Immature natural killer cell (primary cell): Measurements from ENCODE around the gene SORCS1. TPM values are rescaled to one million over a fixed set of nuclear protein-coding genes. Genes with fewer than 3 reads are reported as not detected.

Experiments
- DNase-seq, 3 donors: peaks; one replicate each; pipeline ENCODE4 v3.0.0; 2022; ENCODE audit warnings: mixed read lengths in 1 of 3
- H3K27ac Mint-ChIP-seq, 6 donors: one replicate each; pipeline ENCODE4 v1.8.0; 2020; ENCODE audit warnings: mixed read lengths in 6 of 6, mild to moderate bottlenecking in 5 of 6, inconsistent platforms in 4 of 6, moderate library complexity in 3 of 6
- H3K27me3 Mint-ChIP-seq, 3 donors: one replicate each; pipeline ENCODE4 v1.8.0; 2020 to 2021; ENCODE audit warnings: low read depth in 3 of 3, mild to moderate bottlenecking in 3 of 3, mixed read lengths in 3 of 3, moderate library complexity in 3 of 3, inconsistent platforms in 1 of 3
- H3K36me3 Mint-ChIP-seq, 3 donors: one replicate each; pipeline ENCODE4 v1.8.0; 2020; ENCODE audit warnings: mixed read lengths in 3 of 3, inconsistent platforms in 2 of 3, mild to moderate bottlenecking in 2 of 3
- H3K4me1 Mint-ChIP-seq, 2 donors: one replicate each; pipeline ENCODE4 v1.8.0; 2020; ENCODE audit warnings: inconsistent platforms in 2 of 2, mild to moderate bottlenecking in 2 of 2, mixed read lengths in 2 of 2, moderate library complexity in 1 of 2
- H3K4me3 Mint-ChIP-seq, 5 donors: one replicate each; pipeline ENCODE4 v1.8.0; 2020; ENCODE audit warnings: mild to moderate bottlenecking in 5 of 5, mixed read lengths in 5 of 5, inconsistent platforms in 3 of 5, moderate library complexity in 3 of 5
- H3K9me3 Mint-ChIP-seq, 6 donors: one replicate each; pipeline ENCODE4 v1.8.0; 2020; ENCODE audit warnings: mild to moderate bottlenecking in 6 of 6, mixed read lengths in 6 of 6, inconsistent platforms in 4 of 6, moderate library complexity in 3 of 6
- polyA plus RNA-seq, 3 donors: library from polyadenylated mRNA; unstranded; fragments of 300-500 nt; fragmentation: Illumina TruSeq; gene quantifications; one replicate each; pipeline ENCODE4 v1.2.3, GENCODE V29; 2021

SORCS1 gene
- polyA plus RNA-seq, 3 donors from 2014 or later: not detected

DNA sequence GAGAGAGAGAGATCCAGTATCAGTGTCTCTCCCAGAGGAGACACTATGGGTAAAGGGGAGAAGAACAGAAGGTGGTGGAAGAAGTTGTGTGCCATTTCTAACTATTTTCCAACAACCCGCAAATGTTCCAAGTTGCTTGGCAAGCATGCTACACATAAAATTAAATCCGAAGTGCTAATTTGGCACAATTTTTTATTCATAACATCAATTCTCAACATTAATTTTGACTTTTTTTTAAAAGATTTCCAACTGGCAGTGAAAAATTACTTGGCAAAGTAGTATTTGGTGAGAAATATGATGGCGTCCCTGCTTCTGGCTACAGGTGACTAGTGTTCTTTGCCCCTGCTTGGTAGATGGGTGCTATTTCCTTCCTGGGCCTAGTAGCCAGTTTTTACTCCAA, 622.0 kb downstream of the SORCS1 start:
- Mint-ChIP-seq H3K4me3 (no peak overlapping the region), H3K4me1 (no peaks in the 10 kb centered on the region), H3K27ac (no peak overlapping the region), H3K9me3 (peaks cover 0 to 16% (median 4%) of the 10 kb centered on the region in 6 donors), H3K27me3 (peaks cover 0 to 1% (median 0%) of the 10 kb centered on the region in 3 donors), H3K36me3 (peaks cover 0 to 5% (median 0%) of the 10 kb centered on the region in 3 donors)
- DNase-seq: no peak

DNA sequence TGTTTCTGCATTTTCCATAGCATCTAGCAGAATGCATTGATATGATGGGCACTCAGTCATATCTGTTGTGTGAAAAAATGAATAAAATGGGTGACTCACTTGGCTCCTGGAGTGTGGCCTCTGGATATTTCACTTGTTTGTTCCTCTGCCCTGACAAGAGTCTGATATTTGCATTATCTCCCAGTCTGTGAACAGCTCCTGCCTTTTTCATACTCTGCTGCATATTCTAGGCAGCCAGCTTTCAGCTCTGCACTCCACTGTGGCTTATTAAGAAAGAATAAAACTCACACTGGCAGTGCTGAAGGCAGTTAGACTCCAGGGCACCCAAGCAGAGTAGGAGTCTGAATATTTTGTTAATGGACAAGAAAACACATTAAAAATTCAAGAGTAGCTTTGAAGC, 623.9 kb downstream of the SORCS1 start:
- no peak for DNase-seq
- Mint-ChIP-seq H3K9me3 (peaks cover 0 to 12% (median 2%) of the 10 kb centered on the region in 6 donors), H3K27ac (no peak overlapping the region), H3K36me3 (no peaks in the 10 kb centered on the region), H3K27me3 (no peaks in the 10 kb centered on the region), H3K4me1 (no peaks in the 10 kb centered on the region), H3K4me3 (no peak overlapping the region)

DNA sequence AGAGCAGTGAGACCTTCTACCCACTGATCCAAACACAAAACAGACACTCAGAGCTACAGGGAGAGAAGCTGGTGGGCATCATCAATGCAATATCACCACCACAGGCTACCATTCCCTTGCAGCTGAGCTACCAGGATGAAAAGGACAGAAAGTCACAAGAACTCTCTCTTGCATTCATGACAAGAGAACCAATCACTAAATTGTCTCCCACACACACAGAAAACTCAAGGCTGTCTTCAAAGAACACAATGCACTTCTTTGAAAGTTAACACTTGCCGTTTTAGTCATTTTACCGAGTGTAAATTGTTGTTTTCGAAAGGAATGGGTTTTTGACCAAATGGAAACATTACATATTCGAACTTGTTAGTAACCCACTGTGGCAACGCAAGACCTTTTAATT, 626.6 kb downstream of the SORCS1 start:
- H3K36me3 Mint-ChIP-seq: no peaks in the 10 kb centered on the region
- H3K27me3 Mint-ChIP-seq: no peaks in the 10 kb centered on the region
- no peak for DNase-seq
- no peaks in the 10 kb centered on the region for H3K4me1 Mint-ChIP-seq
- no peak overlapping the region for H3K27ac Mint-ChIP-seq
- H3K4me3 Mint-ChIP-seq: no peak overlapping the region
- H3K9me3 Mint-ChIP-seq: peaks cover 0 to 13% (median 2%) of the 10 kb centered on the region in 6 donors

DNA sequence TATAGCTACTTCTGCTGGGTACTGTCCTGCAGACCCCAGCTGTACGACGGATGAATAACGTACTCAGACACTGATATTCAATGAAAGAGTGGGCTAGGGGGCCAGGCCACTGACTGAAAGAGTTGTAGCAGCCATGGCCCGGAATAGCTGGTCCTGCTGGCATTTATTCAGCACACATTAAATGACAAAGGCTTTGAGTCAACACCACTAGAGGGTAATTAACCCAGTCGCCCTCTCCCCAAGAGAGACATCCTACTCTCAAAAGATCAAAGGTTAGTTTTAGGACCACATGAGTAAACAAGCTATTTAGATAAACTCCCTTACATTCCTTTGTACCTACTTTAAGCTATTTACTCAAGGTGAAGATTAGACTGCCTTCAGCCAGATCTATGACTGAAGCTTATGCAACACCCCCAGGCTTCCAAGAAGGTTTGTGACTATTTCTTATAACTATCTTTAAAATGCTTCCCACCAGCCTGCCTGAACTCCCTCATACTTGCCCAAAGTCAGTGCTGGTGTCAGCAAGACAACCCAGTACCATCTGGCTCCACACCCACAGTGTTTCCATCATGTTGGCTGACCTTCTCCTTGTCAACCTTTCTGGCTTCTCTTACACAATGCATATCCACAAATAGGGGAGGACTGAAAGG, 629.1 kb downstream of the SORCS1 start:
- Mint-ChIP-seq H3K4me1 (no peaks in the 10 kb centered on the region), H3K27me3 (no peaks in the 10 kb centered on the region), H3K27ac (no peak overlapping the region), H3K36me3 (no peaks in the 10 kb centered on the region), H3K4me3 (no peak overlapping the region), H3K9me3 (peaks cover 0 to 4% (median 3%) of the 10 kb centered on the region in 6 donors)
- no peak for DNase-seq

DNA sequence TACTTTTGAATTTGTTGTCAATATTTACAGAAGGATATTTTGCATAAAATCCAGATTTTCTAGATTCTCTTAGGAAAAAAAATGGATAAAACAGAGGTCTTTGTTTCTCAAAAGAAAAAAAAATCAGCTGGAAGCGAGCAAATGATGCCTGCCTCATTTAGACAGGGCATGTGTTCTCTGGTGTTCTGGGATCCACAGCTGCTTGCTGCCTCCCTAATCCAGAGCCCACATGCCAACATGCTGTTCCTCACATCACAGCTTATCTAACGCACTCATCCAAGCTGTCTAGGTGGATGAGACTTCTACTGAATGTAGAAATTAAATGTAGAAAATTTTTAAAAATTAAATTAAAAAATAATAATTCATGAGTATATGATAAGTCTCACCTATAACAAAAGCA, 630.1 kb downstream of the SORCS1 start:
- Mint-ChIP-seq H3K4me3 (no peak overlapping the region), H3K36me3 (no peaks in the 10 kb centered on the region), H3K9me3 (peaks cover 0 to 4% (median 2%) of the 10 kb centered on the region in 6 donors), H3K27ac (no peak overlapping the region), H3K27me3 (no peaks in the 10 kb centered on the region), H3K4me1 (no peaks in the 10 kb centered on the region)
- DNase-seq: no peak

DNA sequence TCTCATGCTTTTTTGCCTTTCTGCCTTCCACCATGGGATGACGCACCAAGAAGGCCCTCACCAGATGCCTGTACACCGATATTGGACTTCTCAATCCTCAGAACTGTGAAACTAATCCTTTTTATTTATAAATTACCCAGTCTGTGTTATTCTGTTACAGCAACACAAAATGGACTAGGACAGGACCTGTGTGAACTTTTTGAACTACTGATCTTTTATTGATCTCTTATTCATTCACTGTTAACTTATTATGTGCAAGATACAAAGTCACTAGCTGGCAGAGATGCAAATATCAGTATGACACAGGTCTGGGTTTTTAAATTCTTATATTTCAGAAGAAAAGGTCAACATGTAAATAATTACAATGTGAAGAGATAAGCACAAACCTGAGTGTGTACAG, 635.8 kb downstream of the SORCS1 start:
- H3K4me1 Mint-ChIP-seq: no peaks in the 10 kb centered on the region

DNA sequence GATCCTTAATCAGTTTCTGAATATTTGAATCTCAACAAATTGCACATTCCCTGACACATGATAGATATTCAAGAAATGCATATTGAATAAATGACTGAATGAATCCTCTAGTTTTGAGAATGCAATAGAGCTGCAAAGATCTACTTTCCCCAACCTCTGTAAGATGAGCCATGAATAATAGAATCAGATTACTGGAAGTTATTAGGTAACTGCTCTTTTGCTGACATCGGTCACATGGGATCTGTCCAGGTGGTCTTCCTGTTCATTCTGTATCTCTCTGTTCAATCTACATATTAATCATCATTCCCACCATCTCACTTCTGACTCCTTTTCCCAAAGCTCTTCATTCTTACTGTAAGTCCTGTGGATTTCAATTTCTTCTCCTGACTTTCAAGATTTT, 638.7 kb downstream of the SORCS1 start:
- no peaks in the 10 kb centered on the region for H3K4me1 Mint-ChIP-seq
- H3K4me3 Mint-ChIP-seq: no peak overlapping the region
- no peak overlapping the region for H3K27ac Mint-ChIP-seq
- H3K27me3 Mint-ChIP-seq: peaks cover 0 to 3% (median 1%) of the 10 kb centered on the region in 3 donors
- peaks cover 0 to 12% (median 6%) of the 10 kb centered on the region in 6 donors for H3K9me3 Mint-ChIP-seq
- H3K36me3 Mint-ChIP-seq: no peaks in the 10 kb centered on the region
- DNase-seq: no peak

More for the DNA sequence above, 635.8 kb downstream of the SORCS1 start:
- peaks cover 0 to 3% (median under 1%) of the 10 kb centered on the region in 3 donors for H3K27me3 Mint-ChIP-seq
- H3K4me3 Mint-ChIP-seq: no peak overlapping the region
- H3K36me3 Mint-ChIP-seq: no peaks in the 10 kb centered on the region
- no peak for DNase-seq
- H3K27ac Mint-ChIP-seq: no peak overlapping the region
- peaks cover 0 to 12% (median 6%) of the 10 kb centered on the region in 6 donors for H3K9me3 Mint-ChIP-seq
